Measurements from ENCODE around the gene OR10D3. TPM values are rescaled to one million over a fixed set of nuclear protein-coding genes. Genes with fewer than 3 reads are reported as not detected.

The OR10D3 gene
- total RNA-seq, 4 donors from 2014 or later, result not detected

DNA sequence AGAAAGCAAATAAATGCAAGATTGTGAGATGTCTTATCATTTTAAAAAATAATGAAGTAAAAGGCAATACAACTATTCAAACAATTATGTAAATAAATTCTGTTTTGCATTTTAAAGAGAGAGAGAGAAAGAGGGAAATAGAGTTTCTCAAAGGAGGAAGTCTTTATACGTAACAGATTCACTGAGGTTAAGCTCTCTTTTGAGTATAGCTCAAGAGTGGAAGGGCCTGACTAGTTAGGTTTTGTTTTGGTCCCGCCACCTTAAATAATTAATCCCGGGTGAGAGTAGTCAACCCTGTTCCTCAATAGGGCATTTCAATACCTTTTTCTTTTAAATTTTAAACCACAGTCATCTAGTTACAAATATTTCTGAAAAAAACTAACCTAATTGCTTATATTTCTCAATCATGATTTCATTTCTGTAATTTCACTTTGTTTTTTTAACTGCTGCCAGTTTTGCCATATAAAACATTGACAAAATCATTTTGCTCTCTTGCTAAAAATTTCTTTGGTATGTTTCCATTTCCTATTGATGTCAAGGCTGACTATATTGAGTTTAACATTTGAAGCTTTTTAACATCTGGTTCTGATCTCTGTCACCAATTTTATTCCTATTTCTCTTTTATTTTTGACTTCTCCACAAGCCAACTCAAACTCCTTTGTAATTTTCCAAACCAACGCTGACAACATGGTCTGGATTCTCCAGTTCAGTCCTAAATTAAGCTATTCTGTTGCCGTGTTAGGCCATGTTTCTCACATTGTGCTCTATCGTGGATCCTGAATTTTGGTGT lies 10.3 kb downstream of the OR10D3 start:
- no peak for TF ChIP-seq POLR2AphosphoS5 (IDR thresholded peaks at IDR 0.05)
- TF ChIP-seq, protein P1, sequence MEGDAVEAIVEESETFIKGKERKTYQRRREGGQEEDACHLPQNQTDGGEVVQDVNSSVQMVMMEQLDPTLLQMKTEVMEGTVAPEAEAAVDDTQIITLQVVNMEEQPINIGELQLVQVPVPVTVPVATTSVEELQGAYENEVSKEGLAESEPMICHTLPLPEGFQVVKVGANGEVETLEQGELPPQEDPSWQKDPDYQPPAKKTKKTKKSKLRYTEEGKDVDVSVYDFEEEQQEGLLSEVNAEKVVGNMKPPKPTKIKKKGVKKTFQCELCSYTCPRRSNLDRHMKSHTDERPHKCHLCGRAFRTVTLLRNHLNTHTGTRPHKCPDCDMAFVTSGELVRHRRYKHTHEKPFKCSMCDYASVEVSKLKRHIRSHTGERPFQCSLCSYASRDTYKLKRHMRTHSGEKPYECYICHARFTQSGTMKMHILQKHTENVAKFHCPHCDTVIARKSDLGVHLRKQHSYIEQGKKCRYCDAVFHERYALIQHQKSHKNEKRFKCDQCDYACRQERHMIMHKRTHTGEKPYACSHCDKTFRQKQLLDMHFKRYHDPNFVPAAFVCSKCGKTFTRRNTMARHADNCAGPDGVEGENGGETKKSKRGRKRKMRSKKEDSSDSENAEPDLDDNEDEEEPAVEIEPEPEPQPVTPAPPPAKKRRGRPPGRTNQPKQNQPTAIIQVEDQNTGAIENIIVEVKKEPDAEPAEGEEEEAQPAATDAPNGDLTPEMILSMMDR (IDR thresholded peaks at IDR 0.05), result no peak
- TF ChIP-seq POLR2A (IDR thresholded peaks at IDR 0.05; ENCODE audit: low read depth), result no peak
- TF ChIP-seq EP300 (IDR thresholded peaks at IDR 0.05), result no peak
- WGBS, result 33% methylated on average over 6 of the region's 6 CpGs
- no peak overlapping the region for H3K4me3 ChIP-seq
- no peaks in the 10 kb centered on the region for H3K36me3 ChIP-seq
- peaks cover 0 to 6% (median 0%) of the 10 kb centered on the region in 4 donors for H3K4me1 ChIP-seq
- no peaks in the 10 kb centered on the region for H3K9me3 ChIP-seq
- intact Hi-C loops (cut with DNase I), result loop anchor here (10.0 kb wide), 1 partner anchor 109 kb away; no protein-coding TSS in a partner anchor
- H3K27me3 ChIP-seq, result no peaks in the 10 kb centered on the region
- no peak for DNase-seq (ENCODE audit: extremely low spot score)
- H3K27ac ChIP-seq (replicated peaks in 1 of 4), result peak overlapping the region; percentile 10 to 25 (median 13)

DNA sequence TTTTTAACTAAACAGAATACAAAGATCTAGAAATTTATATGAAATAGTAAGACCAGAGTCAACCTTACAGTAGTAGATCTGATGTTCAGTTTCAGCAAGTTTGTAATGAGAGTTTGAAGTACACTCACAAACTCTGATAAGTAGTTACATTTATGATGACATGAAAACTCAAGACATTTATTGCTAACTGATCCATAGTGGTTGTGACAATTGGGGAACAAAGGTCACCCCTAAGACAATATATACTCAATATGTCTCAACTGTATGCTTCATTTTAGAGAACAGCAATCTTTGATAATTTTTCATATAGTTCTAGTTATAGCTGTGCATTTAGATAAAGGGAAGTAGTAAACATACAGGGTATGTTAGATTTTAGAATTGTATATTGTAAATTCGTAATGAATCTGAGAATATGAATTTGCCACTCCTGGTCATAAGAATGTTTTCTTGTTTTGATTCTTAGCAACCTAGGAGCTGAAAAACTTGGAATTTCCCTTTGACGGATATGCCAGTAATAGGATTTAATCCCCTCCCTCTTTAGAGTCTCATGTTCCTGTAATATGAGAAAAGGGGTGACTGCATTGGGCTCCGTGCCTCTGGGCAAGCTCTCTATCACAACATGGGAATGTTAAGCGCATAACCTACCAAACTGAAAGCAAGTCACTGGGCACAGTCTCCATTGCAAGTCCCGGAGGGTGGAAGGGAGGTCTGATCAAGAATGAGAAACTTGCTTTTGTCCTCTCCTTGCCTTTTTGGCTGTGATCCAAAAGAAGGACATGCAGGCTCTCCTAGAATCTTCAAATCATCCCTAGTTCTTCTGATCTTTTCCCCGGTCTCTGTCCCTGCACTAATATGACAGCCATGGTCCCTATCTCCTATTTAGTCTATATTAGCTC lies 11.4 kb downstream of the OR10D3 start:
- no peak for DNase-seq (ENCODE audit: extremely low spot score)
- 59% methylated on average over 6 of the region's 6 CpGs for WGBS
- H3K4me1 ChIP-seq, result peaks cover 0 to 6% (median 0%) of the 10 kb centered on the region in 4 donors
- TF ChIP-seq EP300 (IDR thresholded peaks at IDR 0.05) (no peak), POLR2A (IDR thresholded peaks at IDR 0.05; ENCODE audit: low read depth) (no peak), POLR2AphosphoS5 (IDR thresholded peaks at IDR 0.05) (no peak)
- TF ChIP-seq, protein P1 (IDR thresholded peaks at IDR 0.05), result no peak
- H3K27me3 ChIP-seq, result no peaks in the 10 kb centered on the region
- no peaks in the 10 kb centered on the region for H3K9me3 ChIP-seq
- peak overlapping the region; percentile 10 to 29 (median 13) for H3K27ac ChIP-seq (replicated peaks in 1 of 4)
- no peak overlapping the region for H3K4me3 ChIP-seq
- intact Hi-C loops (cut with DNase I), result loop anchor here (10.0 kb wide), 1 partner anchor 110 kb away; no protein-coding TSS in a partner anchor
- no peaks in the 10 kb centered on the region for H3K36me3 ChIP-seq

DNA sequence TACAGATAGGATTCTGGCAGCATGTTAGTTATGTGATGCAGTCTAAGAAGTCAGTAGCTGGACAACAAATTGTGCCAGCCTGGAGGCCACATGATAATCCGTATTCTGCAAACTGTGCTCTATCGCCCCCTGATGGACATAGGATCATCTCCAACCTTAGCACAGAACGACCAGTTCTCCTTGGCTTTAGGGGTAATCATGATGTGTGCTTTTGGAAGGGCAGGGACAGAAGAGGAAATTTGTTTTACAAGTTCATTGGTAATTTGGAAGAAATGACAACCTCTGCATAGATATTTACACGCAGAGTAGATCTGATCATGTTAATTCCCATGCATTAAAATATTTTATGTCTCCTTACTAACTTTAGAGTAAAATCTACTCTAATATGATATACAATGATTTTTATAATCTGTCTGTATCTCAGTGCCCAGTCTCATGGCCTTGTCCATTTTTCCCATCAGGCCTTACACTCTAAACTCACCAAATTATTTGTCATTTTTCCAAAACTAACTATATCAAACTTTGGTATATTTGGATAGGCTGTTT lies 12.1 kb downstream of the OR10D3 start:
- H3K36me3 ChIP-seq, result no peaks in the 10 kb centered on the region
- WGBS, result 39% methylated on average over 4 of the region's 4 CpGs
- no peaks in the 10 kb centered on the region for H3K9me3 ChIP-seq
- no peak overlapping the region for H3K4me3 ChIP-seq
- TF ChIP-seq EP300 (IDR thresholded peaks at IDR 0.05), result no peak
- TF ChIP-seq, protein P1 (IDR thresholded peaks at IDR 0.05), result peak; percentile 35 to 54 (median 46)
- intact Hi-C loops (cut with DNase I), result loop anchor here (10.0 kb wide), 1 partner anchor 110 kb away; no protein-coding TSS in a partner anchor
- DNase-seq (ENCODE audit: extremely low spot score), result no peak
- no peaks in the 10 kb centered on the region for H3K27me3 ChIP-seq
- H3K4me1 ChIP-seq, result peaks cover 0 to 6% (median 0%) of the 10 kb centered on the region in 4 donors
- H3K27ac ChIP-seq (replicated peaks in 1 of 4), result peak overlapping the region in 2 of 4 donors; percentile 14 to 29

DNA sequence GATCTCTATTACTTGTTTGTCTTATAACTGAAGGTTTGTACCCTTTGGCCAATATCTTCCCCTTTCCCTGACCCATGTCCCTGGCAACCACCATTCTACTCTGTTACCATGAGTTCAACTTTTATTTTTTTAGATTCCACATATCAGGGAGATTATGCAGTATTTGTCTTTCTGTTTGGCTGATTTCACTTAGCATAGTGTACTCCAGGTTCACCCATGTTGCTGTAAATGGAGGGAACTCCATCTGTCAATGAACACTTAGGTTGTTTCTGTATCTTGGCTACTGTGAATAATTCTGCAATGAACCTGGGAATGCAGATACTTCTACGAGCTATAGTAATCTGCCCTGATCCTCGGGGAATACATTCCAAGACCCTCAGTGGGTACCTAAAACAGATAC lies 14.9 kb downstream of the OR10D3 start:
- intact Hi-C loops (cut with DNase I), result loop anchor here (10.0 kb wide), 1 partner anchor 113 kb away; no protein-coding TSS in a partner anchor
- no peak for DNase-seq (ENCODE audit: extremely low spot score)
- Histone ChIP-seq H3K4me1 (peaks cover 0 to 6% (median 0%) of the 10 kb centered on the region in 4 donors), H3K36me3 (no peaks in the 10 kb centered on the region), H3K27me3 (no peaks in the 10 kb centered on the region), H3K27ac (replicated peaks in 1 of 4) (no peak overlapping the region), H3K4me3 (no peak overlapping the region), H3K9me3 (no peaks in the 10 kb centered on the region)
- TF ChIP-seq POLR2A (IDR thresholded peaks at IDR 0.05; ENCODE audit: low read depth) (no peak), POLR2AphosphoS5 (IDR thresholded peaks at IDR 0.05) (no peak), EP300 (IDR thresholded peaks at IDR 0.05) (no peak)
- TF ChIP-seq, protein P1 (IDR thresholded peaks at IDR 0.05), result no peak
- WGBS, result 92% methylated on average over 2 of the region's 2 CpGs

Data from esophagus muscularis mucosa (tissue), 4 donors.